Panc1 (cell line): ENCODE measurements around the gene KCNK15.
A peak's percentile ranks its signal among the peaks of the same experiment; 100 is the strongest.

Experiments used
- POLR2AphosphoS5 ChIP-seq: IDR thresholded peaks from 2 replicates; pipeline ENCODE4 v1.6.1; 2012; ENCODE audit warnings: mild to moderate bottlenecking, low read depth, low read length, moderate library complexity
- SIN3A ChIP-seq: IDR thresholded peaks from 2 replicates; pipeline ENCODE4 v1.6.1; 2012; ENCODE audit warnings: low read depth, mild to moderate bottlenecking, low read length, moderate library complexity, borderline replicate concordance; ENCODE audit not compliant: insufficient read depth
- TCF7L2 ChIP-seq: IDR thresholded peaks from 2 replicates; pipeline ENCODE4 v1.6.1; 2011; ENCODE audit warnings: mild to moderate bottlenecking, low read depth, low read length, inconsistent platforms
- TF ChIP-seq, protein P1 (sequence below): fragments of 450-650 bp; IDR thresholded peaks from 2 replicates; pipeline ENCODE4 v1.5.1; 2017; ENCODE audit warnings: mild to moderate bottlenecking

DNA sequence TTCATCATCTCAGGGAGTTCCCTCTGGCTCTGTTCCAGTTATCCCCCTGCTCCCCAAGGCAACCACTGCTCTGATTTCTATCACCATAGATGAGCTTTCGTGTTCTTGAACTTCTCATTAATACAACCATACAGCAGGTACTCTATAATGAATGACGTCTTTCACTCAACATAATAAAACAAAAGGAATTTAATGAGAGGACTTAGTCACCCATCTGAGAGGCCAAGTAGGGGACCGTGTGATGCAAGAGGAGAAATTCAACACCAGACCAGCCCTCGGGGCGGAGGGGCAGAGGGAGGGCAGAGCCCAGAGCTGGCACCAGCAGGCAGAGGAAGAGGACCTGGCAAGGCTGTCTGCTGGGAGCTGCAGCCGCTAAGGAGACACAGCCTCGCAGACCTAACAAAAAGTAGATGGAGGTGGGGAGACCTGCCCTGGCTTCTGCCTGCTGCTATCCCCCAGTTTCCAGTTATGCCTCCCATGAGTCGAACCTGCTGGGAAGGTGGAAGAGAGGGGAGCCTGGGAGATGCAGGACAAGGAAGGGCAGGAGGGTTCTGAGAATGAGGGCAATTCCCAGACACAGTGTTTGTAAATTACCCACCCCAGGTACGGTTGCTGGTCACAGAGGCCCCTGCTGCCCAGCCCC, 16.7 kb upstream of the KCNK15 start:
- TF ChIP-seq POLR2AphosphoS5 (peak; percentile 90), SIN3A (no peak), TCF7L2 (peak; percentile 89)
- TF ChIP-seq, protein P1, sequence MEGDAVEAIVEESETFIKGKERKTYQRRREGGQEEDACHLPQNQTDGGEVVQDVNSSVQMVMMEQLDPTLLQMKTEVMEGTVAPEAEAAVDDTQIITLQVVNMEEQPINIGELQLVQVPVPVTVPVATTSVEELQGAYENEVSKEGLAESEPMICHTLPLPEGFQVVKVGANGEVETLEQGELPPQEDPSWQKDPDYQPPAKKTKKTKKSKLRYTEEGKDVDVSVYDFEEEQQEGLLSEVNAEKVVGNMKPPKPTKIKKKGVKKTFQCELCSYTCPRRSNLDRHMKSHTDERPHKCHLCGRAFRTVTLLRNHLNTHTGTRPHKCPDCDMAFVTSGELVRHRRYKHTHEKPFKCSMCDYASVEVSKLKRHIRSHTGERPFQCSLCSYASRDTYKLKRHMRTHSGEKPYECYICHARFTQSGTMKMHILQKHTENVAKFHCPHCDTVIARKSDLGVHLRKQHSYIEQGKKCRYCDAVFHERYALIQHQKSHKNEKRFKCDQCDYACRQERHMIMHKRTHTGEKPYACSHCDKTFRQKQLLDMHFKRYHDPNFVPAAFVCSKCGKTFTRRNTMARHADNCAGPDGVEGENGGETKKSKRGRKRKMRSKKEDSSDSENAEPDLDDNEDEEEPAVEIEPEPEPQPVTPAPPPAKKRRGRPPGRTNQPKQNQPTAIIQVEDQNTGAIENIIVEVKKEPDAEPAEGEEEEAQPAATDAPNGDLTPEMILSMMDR: no peak
